Panc1 (cell line): ENCODE data around the gene LIMK1. TPM values are rescaled to one million over a fixed set of nuclear protein-coding genes. Genes with fewer than 3 reads are reported as not detected.

Source experiments
- ATAC-seq: fragments of 200-7000 bp; cut with Tn5 transposase; 2 replicates; pipeline ENCODE4 v1.9.1; 2020; ENCODE audit warnings: mild to moderate bottlenecking, moderate library complexity
- BruUV-seq: library from RNA; stranded (reverse); fragments of 400-500 nt; replicated peaks from 2 replicates; lab custom pipeline; 2021; lab: Mats Ljungman, UMichigan
- CTCF ChIA-PET: fragments of 300-600 bp; sonication (Branson Sonifier 250); formaldehyde crosslinking; loops from one replicate; lab custom pipeline; 2022; ENCODE audit warnings: antibody characterized with exemption; lab: Charles Lee
- POLR2A ChIA-PET: fragments of 300-600 bp; sonication (Branson Sonifier 250); formaldehyde crosslinking; loops from one replicate; lab custom pipeline; 2022; ENCODE audit warnings: antibody characterized with exemption; lab: Charles Lee
- DNase-seq: peaks from one replicate; pipeline ENCODE4 v3.0.0-alpha.2; 2010; ENCODE audit warnings: low read depth, low spot score
- H3K27ac ChIP-seq: 2 replicates; pipeline ENCODE4 v1.5.1; 2011; ENCODE audit warnings: mild to moderate bottlenecking, low read length, inconsistent platforms
- H3K27me3 ChIP-seq: fragments of 200-500 bp; sonication (Bioruptor generic); 2 replicates; pipeline ENCODE4 v1.6.0; 2014; ENCODE audit warnings: low read length, inconsistent platforms; ENCODE audit not compliant: control insufficient read depth, insufficient read depth
- H3K36me3 ChIP-seq: fragments of 200-500 bp; sonication (Bioruptor generic); 2 replicates; pipeline ENCODE4 v1.5.1; 2014; ENCODE audit warnings: inconsistent platforms, mild to moderate bottlenecking, low read length, moderate library complexity; ENCODE audit not compliant: control insufficient read depth, insufficient read depth
- H3K4me1 ChIP-seq: 2 replicates; pipeline ENCODE4 v1.5.1; 2011; ENCODE audit warnings: inconsistent platforms, mild to moderate bottlenecking, low read length, moderate library complexity; ENCODE audit not compliant: control insufficient read depth, insufficient read depth
- H3K4me3 ChIP-seq, 2 experiments: 2 replicates each; pipeline ENCODE4 v1.5.1; 2011 to 2012; ENCODE audit warnings: low read depth in 2 of 2, low read length in 2 of 2, mild to moderate bottlenecking in 2 of 2, inconsistent platforms in 1 of 2, moderate library complexity in 1 of 2
- H3K9me3 ChIP-seq: fragments of 200-500 bp; sonication (Bioruptor generic); 2 replicates; pipeline ENCODE4 v1.5.1; 2014; ENCODE audit warnings: low read depth, mild to moderate bottlenecking, inconsistent platforms, low read length, moderate library complexity; ENCODE audit not compliant: control insufficient read depth, insufficient read depth
- CTCF ChIP-seq: fragments of 450-650 bp; IDR thresholded peaks from 2 replicates; pipeline ENCODE4 v1.5.1; 2017; ENCODE audit warnings: mild to moderate bottlenecking
- POLR2AphosphoS5 ChIP-seq: IDR thresholded peaks from 2 replicates; pipeline ENCODE4 v1.6.1; 2012; ENCODE audit warnings: mild to moderate bottlenecking, low read depth, low read length, moderate library complexity
- REST ChIP-seq, 2 experiments: IDR thresholded peaks; 2 replicates each; pipeline ENCODE4 v1.6.1; 2011 to 2012; ENCODE audit warnings: low read depth in 2 of 2, control low read depth in 1 of 2, low read length in 1 of 2, mild to moderate bottlenecking in 1 of 2, moderate library complexity in 1 of 2; ENCODE audit not compliant: insufficient read depth in 1 of 2
- SIN3A ChIP-seq: IDR thresholded peaks from 2 replicates; pipeline ENCODE4 v1.6.1; 2012; ENCODE audit warnings: low read depth, mild to moderate bottlenecking, low read length, moderate library complexity, borderline replicate concordance; ENCODE audit not compliant: insufficient read depth
- TCF7L2 ChIP-seq: IDR thresholded peaks from 2 replicates; pipeline ENCODE4 v1.6.1; 2011; ENCODE audit warnings: mild to moderate bottlenecking, low read depth, low read length, inconsistent platforms
- in situ Hi-C: cut with HindIII; loops from 2 replicates; pipeline ENCODE4 v1.10.0; 2016; ENCODE audit warnings: low sequenced_read_pairs, low pct_unique_long_range_greater_than_20kb
- intact Hi-C: fragments of 100-400 bp; cut with micrococcal nuclease; formaldehyde crosslinking; loops from one replicate; pipeline ENCODE4 v1.10.0; 2022; ENCODE audit not compliant: unreplicated experiment
- total RNA-seq: library from RNA; stranded (reverse); gene quantifications from one replicate; pipeline ENCODE4 v1.2.1, GENCODE V29; 2021; ENCODE audit not compliant: unreplicated experiment

The LIMK1 gene
- total RNA-seq, 1 experiment from 2014 or later = 59.6 TPM

DNA sequence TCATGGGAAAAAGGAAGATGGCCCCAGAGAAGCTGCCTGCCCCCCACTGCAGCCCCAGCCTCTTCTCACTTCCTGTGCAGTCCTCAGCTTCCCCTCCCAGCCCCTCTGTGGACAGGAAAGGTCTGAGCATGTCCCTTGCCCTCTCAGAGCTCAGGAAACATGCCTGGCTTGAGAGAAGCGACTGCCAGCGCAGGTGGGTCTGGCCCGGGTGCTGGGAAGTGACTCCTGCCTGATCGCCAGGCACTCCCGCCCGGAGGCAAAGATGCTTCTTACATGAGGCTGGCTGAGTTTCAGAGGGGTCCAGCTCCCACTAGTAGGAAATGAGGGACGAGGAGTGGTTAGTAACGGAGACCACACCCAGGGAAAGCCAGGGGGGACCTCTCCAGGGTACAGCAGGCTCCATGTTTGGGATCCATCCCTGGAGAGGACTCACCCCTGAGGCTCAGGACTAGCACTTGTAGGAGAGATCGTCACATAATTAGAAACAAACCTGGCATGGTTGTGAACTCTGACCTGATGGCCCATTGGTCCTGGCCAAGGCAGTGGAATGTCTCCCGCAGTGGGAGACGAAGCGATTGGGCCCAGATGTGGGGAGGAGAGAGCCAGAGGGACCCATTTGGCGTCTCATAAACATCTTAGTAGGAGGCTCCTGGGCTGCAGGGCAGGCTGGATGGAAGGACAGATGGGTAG, 43.4 kb upstream of the LIMK1 start:
- Histone ChIP-seq H3K4me3 (no peak overlapping the region), H3K36me3 (no peaks in the 10 kb centered on the region), H3K27ac (no peak overlapping the region), H3K9me3 (no peaks in the 10 kb centered on the region), H3K27me3 (no peaks in the 10 kb centered on the region), H3K4me1 (peaks cover 4% of the 10 kb centered on the region; the same call in 1 of the 2 replicates)
- POLR2A ChIA-PET = no interaction called here
- in situ Hi-C loops (no loop called here), intact Hi-C loops (no loop called here)
- DNase-seq = no peak
- TF ChIP-seq REST (IDR thresholded peaks at IDR 0.05; ENCODE audit: insufficient read depth in 1 of 2, low read depth in 2 of 2, low read length in 1 of 2) (no peak), TCF7L2 (no peak), POLR2AphosphoS5 (no peak), CTCF (no peak), SIN3A (no peak)
- no TSS peak for BruUV-seq
- no peak for ATAC-seq
- CTCF ChIA-PET = no interaction called here

DNA sequence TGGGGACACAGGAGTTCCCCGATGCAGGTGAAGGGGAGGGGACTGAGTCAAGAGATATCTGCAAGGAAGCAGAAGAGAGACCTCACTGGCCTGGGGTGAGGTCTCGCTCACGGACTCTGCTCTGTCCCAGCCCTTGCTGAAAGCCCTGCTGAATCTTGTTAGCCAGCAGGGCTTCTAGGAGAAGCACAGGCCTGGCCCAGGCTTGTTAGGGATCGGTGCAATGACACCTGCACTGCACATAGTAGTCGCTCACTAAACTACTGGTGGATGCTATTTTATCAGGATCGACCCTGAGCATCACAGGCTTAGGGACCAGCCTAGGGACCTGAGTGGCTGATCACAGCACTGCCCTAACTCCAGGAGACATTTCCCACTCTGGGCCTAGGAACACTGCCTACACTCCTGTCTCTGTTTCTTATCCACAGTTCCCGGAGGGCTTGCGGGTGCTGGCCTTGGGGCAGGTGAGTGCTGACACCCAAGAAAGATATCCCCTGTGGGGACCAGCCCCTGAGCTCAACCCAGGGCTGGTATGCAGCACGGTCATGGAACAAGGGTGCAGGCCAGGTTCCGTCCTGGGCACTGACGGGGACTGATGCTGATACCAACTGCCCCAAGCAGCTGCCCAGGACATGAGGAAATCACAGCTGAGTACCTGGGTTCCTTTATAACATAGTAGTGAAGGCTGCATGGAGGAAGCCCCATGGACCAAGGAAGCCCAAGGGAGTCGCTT, 42.6 kb upstream of the LIMK1 start:
- Histone ChIP-seq H3K27me3 (no peaks in the 10 kb centered on the region), H3K27ac (no peak overlapping the region), H3K9me3 (no peaks in the 10 kb centered on the region), H3K4me1 (peaks cover 4% of the 10 kb centered on the region; the same call in 1 of the 2 replicates), H3K4me3 (no peak overlapping the region), H3K36me3 (no peaks in the 10 kb centered on the region)
- intact Hi-C loops (no loop called here), in situ Hi-C loops (no loop called here)
- no TSS peak for BruUV-seq
- ATAC-seq (0 out of 2 replicates have a peak, but pooled peaks have one; percentile 21), DNase-seq (no peak)
- ChIA-PET CTCF (no interaction called here), POLR2A (no interaction called here)
- TF ChIP-seq POLR2AphosphoS5 = no peak
- TF ChIP-seq SIN3A = no peak
- TF ChIP-seq REST (IDR thresholded peaks at IDR 0.05; ENCODE audit: insufficient read depth in 1 of 2, low read depth in 2 of 2, low read length in 1 of 2) = no peak
- no peak for TF ChIP-seq CTCF
- no peak for TF ChIP-seq TCF7L2
